GM23338 (cell line): ENCODE results near the gene IFT43. TPM values are rescaled to one million over a fixed set of nuclear protein-coding genes. Genes with fewer than 3 reads are reported as not detected.

Source experiments
- ATAC-seq: fragments of 200-7000 bp; cut with Tn5 transposase; 3 replicates; pipeline ENCODE4 v1.9.1; 2020
- DNase-seq: peaks from one replicate; pipeline ENCODE4 v3.0.0-alpha.2; 2015; ENCODE audit warnings: low spot score
- H2AFZ ChIP-seq: fragments of 200-600 bp; sonication (generic); 2 replicates; pipeline ENCODE4 v1.8.0; 2016; ENCODE audit warnings: antibody characterized with exemption, mild to moderate bottlenecking, moderate library complexity
- H3F3A ChIP-seq: fragments of 200-600 bp; sonication (generic); replicated peaks from 2 replicates; pipeline ENCODE4 v1.8.0; 2017; ENCODE audit warnings: antibody characterized with exemption, mixed run types, low read depth
- H3K27ac ChIP-seq: fragments of 200-600 bp; sonication (generic); 2 replicates; pipeline ENCODE4 v1.6.1; 2016; ENCODE audit warnings: low read depth
- H3K27me3 ChIP-seq: fragments of 200-600 bp; sonication (generic); 2 replicates; pipeline ENCODE4 v1.8.0; 2016; ENCODE audit warnings: mild to moderate bottlenecking, mixed run types, moderate library complexity; ENCODE audit not compliant: insufficient read depth
- H3K36me3 ChIP-seq: fragments of 200-600 bp; sonication (generic); 2 replicates; pipeline ENCODE4 v1.8.0; 2016; ENCODE audit warnings: mild to moderate bottlenecking; ENCODE audit not compliant: insufficient read depth
- H3K4me1 ChIP-seq: fragments of 200-600 bp; sonication (generic); 2 replicates; pipeline ENCODE4 v1.8.0; 2016; ENCODE audit warnings: mild to moderate bottlenecking, moderate library complexity; ENCODE audit not compliant: insufficient read depth
- H3K4me2 ChIP-seq: fragments of 200-600 bp; sonication (generic); 2 replicates; pipeline ENCODE4 v1.7.1; 2017; ENCODE audit warnings: mixed run types
- H3K4me3 ChIP-seq: fragments of 200-600 bp; sonication (generic); 2 replicates; pipeline ENCODE4 v1.6.1; 2016; ENCODE audit warnings: mixed run types
- H3K79me2 ChIP-seq: fragments of 200-600 bp; sonication (generic); replicated peaks from 2 replicates; pipeline ENCODE4 v1.8.0; 2017; ENCODE audit warnings: mild to moderate bottlenecking; ENCODE audit not compliant: insufficient read depth
- H3K9me2 ChIP-seq: fragments of 200-600 bp; sonication (generic); 2 replicates; pipeline ENCODE4 v1.8.0; 2017; ENCODE audit not compliant: insufficient read depth
- H4K20me1 ChIP-seq: fragments of 200-600 bp; sonication (generic); replicated peaks from 2 replicates; pipeline ENCODE4 v1.8.0; 2017; ENCODE audit warnings: mild to moderate bottlenecking; ENCODE audit not compliant: insufficient read depth
- H3K27ac Mint-ChIP-seq: 2 replicates; pipeline ENCODE4 v1.8.0; 2020; ENCODE audit warnings: inconsistent platforms, mild to moderate bottlenecking, moderate library complexity, mixed read lengths
- H3K27me3 Mint-ChIP-seq: 3 replicates; pipeline ENCODE4 v1.8.0; 2022; ENCODE audit warnings: low read depth, mild to moderate bottlenecking, moderate library complexity, mixed read lengths, inconsistent platforms; ENCODE audit not compliant: insufficient read depth, poor library complexity
- H3K36me3 Mint-ChIP-seq: 3 replicates; pipeline ENCODE4 v1.8.0; 2021; ENCODE audit warnings: low read depth, mild to moderate bottlenecking, inconsistent platforms, moderate library complexity, mixed read lengths
- H3K4me1 Mint-ChIP-seq: 3 replicates; pipeline ENCODE4 v1.8.0; 2020; ENCODE audit warnings: mild to moderate bottlenecking, inconsistent platforms, mixed read lengths
- H3K4me3 Mint-ChIP-seq: 3 replicates; pipeline ENCODE4 v1.8.0; 2021; ENCODE audit warnings: moderate library complexity, mild to moderate bottlenecking, inconsistent platforms, mixed read lengths
- H3K9me3 Mint-ChIP-seq: 3 replicates; pipeline ENCODE4 v1.8.0; 2020; ENCODE audit warnings: moderate library complexity, mild to moderate bottlenecking, inconsistent platforms, mixed read lengths
- CTCF ChIP-seq, 2 experiments: fragments of 200-600 bp in 1 of 2; sonication (generic) in 1 of 2; conservative IDR thresholded peaks; 2 replicates each; pipeline versions ENCODE4 v1.5.1 to v1.6.1; 2016 to 2017; ENCODE audit warnings: antibody characterized with exemption in 2 of 2, low read depth in 2 of 2, mild to moderate bottlenecking in 2 of 2, moderate library complexity in 1 of 2
- JUNB ChIP-seq: IDR thresholded peaks from one replicate; pipeline ENCODE4 v1.6.1; 2016; ENCODE audit warnings: antibody characterized with exemption; ENCODE audit not compliant: unreplicated experiment
- POLR2AphosphoS5 ChIP-seq: IDR thresholded peaks from 2 replicates; pipeline ENCODE4 v1.6.1; 2016; ENCODE audit warnings: antibody characterized with exemption, low read depth
- polyA plus RNA-seq: library from polyadenylated mRNA; unstranded; fragments of >200 nt; fragmentation: Nextera tagmentation; extraction: Ambion mirVana; gene quantifications from 2 replicates; pipeline ENCODE4 v1.2.1, GENCODE V29; 2016
- total RNA-seq: library from RNA; depleted of rRNA; stranded (reverse); fragments of >200 nt; shearing (Covaris generic); gene quantifications from 2 replicates; pipeline ENCODE4 v1.2.3, GENCODE V29; 2014
- TF ChIP-seq, protein P1 (sequence below): IDR thresholded peaks from one replicate; pipeline ENCODE4 v1.6.1; 2018; ENCODE audit warnings: antibody characterized with exemption; ENCODE audit not compliant: unreplicated experiment
- TF ChIP-seq, protein P2 (sequence below): IDR thresholded peaks from 2 replicates; pipeline ENCODE4 v1.6.1; 2016; ENCODE audit warnings: antibody characterized with exemption
- TF ChIP-seq, protein P3 (sequence below): fragments of 250-450 bp; sonication (Bioruptor Pico); IDR thresholded peaks from 2 replicates; pipeline ENCODE4 v1.5.0; 2020; ENCODE audit warnings: mild to moderate bottlenecking, moderate library complexity

IFT43 gene
- total and polyA plus RNA-seq, 2 experiments from 2014 or later = 21.5 to 43.1 TPM

DNA sequence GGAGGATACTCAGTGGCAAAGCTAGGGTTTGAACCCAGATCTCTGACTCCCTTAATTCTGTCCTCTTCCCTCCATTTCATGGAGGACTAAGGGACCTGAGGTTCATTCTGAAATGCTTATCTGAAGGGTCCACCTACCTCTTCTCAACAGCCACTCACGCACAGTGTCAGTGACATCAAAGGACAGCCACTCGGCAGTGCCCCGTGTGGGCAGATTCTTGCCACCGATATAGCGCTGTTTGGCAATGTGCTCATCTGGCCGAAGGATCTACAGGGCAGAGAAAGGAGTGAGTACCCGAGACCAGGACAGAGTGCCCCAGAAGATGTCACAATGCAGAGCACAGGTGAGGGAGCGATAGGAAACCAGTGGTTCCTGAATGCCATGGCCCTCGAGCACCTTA lies 14.6 kb upstream of the IFT43 start:
- no peak overlapping the region for H3K4me3 ChIP-seq
- Mint-ChIP-seq H3K4me3 (no peak overlapping the region), H3K36me3 (no peaks in the 10 kb centered on the region), H3K9me3 (no peaks in the 10 kb centered on the region), H3K4me1 (peaks cover 17% of the 10 kb centered on the region), H3K27ac (no peak overlapping the region), H3K27me3 (peaks cover 3% of the 10 kb centered on the region)
- no peak overlapping the region for H3K27ac ChIP-seq
- H3K9me2 ChIP-seq = no peaks in the 10 kb centered on the region
- H4K20me1 ChIP-seq = no peaks in the 10 kb centered on the region
- DNase-seq (peak; percentile 24), ATAC-seq (peak; percentile 78)
- H3F3A ChIP-seq = no peaks in the 10 kb centered on the region
- H2AFZ ChIP-seq = no peak overlapping the region
- no peaks in the 10 kb centered on the region for H3K27me3 ChIP-seq
- TF ChIP-seq, protein P1, sequence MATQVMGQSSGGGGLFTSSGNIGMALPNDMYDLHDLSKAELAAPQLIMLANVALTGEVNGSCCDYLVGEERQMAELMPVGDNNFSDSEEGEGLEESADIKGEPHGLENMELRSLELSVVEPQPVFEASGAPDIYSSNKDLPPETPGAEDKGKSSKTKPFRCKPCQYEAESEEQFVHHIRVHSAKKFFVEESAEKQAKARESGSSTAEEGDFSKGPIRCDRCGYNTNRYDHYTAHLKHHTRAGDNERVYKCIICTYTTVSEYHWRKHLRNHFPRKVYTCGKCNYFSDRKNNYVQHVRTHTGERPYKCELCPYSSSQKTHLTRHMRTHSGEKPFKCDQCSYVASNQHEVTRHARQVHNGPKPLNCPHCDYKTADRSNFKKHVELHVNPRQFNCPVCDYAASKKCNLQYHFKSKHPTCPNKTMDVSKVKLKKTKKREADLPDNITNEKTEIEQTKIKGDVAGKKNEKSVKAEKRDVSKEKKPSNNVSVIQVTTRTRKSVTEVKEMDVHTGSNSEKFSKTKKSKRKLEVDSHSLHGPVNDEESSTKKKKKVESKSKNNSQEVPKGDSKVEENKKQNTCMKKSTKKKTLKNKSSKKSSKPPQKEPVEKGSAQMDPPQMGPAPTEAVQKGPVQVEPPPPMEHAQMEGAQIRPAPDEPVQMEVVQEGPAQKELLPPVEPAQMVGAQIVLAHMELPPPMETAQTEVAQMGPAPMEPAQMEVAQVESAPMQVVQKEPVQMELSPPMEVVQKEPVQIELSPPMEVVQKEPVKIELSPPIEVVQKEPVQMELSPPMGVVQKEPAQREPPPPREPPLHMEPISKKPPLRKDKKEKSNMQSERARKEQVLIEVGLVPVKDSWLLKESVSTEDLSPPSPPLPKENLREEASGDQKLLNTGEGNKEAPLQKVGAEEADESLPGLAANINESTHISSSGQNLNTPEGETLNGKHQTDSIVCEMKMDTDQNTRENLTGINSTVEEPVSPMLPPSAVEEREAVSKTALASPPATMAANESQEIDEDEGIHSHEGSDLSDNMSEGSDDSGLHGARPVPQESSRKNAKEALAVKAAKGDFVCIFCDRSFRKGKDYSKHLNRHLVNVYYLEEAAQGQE = no peak
- TF ChIP-seq POLR2AphosphoS5 (no peak), JUNB (no peak), CTCF (conservative IDR thresholded peaks at IDR 0.05; ENCODE audit: low read depth in 2 of 2) (peak in 1 of 2 experiments; percentile 26; a peak in 2 of 4 replicates)
- TF ChIP-seq, protein P2, sequence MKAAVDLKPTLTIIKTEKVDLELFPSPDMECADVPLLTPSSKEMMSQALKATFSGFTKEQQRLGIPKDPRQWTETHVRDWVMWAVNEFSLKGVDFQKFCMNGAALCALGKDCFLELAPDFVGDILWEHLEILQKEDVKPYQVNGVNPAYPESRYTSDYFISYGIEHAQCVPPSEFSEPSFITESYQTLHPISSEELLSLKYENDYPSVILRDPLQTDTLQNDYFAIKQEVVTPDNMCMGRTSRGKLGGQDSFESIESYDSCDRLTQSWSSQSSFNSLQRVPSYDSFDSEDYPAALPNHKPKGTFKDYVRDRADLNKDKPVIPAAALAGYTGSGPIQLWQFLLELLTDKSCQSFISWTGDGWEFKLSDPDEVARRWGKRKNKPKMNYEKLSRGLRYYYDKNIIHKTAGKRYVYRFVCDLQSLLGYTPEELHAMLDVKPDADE = no peak
- TF ChIP-seq, protein P3, sequence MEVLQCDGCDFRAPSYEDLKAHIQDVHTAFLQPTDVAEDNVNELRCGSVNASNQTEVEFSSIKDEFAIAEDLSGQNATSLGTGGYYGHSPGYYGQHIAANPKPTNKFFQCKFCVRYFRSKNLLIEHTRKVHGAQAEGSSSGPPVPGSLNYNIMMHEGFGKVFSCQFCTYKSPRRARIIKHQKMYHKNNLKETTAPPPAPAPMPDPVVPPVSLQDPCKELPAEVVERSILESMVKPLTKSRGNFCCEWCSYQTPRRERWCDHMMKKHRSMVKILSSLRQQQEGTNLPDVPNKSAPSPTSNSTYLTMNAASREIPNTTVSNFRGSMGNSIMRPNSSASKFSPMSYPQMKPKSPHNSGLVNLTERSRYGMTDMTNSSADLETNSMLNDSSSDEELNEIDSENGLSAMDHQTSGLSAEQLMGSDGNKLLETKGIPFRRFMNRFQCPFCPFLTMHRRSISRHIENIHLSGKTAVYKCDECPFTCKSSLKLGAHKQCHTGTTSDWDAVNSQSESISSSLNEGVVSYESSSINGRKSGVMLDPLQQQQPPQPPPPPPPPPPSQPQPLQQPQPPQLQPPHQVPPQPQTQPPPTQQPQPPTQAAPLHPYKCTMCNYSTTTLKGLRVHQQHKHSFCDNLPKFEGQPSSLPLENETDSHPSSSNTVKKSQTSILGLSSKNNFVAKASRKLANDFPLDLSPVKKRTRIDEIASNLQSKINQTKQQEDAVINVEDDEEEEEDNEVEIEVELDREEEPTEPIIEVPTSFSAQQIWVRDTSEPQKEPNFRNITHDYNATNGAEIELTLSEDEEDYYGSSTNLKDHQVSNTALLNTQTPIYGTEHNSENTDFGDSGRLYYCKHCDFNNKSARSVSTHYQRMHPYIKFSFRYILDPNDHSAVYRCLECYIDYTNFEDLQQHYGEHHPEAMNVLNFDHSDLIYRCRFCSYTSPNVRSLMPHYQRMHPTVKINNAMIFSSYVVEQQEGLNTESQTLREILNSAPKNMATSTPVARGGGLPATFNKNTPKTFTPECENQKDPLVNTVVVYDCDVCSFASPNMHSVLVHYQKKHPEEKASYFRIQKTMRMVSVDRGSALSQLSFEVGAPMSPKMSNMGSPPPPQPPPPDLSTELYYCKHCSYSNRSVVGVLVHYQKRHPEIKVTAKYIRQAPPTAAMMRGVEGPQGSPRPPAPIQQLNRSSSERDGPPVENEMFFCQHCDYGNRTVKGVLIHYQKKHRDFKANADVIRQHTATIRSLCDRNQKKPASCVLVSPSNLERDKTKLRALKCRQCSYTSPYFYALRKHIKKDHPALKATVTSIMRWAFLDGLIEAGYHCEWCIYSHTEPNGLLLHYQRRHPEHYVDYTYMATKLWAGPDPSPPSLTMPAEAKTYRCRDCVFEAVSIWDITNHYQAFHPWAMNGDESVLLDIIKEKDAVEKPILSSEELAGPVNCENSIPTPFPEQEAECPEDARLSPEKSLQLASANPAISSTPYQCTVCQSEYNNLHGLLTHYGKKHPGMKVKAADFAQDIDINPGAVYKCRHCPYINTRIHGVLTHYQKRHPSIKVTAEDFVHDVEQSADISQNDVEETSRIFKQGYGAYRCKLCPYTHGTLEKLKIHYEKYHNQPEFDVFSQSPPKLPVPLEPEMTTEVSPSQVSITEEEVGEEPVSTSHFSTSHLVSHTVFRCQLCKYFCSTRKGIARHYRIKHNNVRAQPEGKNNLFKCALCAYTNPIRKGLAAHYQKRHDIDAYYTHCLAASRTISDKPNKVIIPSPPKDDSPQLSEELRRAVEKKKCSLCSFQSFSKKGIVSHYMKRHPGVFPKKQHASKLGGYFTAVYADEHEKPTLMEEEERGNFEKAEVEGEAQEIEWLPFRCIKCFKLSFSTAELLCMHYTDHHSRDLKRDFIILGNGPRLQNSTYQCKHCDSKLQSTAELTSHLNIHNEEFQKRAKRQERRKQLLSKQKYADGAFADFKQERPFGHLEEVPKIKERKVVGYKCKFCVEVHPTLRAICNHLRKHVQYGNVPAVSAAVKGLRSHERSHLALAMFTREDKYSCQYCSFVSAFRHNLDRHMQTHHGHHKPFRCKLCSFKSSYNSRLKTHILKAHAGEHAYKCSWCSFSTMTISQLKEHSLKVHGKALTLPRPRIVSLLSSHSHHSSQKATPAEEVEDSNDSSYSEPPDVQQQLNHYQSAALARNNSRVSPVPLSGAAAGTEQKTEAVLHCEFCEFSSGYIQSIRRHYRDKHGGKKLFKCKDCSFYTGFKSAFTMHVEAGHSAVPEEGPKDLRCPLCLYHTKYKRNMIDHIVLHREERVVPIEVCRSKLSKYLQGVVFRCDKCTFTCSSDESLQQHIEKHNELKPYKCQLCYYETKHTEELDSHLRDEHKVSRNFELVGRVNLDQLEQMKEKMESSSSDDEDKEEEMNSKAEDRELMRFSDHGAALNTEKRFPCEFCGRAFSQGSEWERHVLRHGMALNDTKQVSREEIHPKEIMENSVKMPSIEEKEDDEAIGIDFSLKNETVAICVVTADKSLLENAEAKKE = no peak
- H3K36me3 ChIP-seq = no peaks in the 10 kb centered on the region
- H3K4me1 ChIP-seq = peaks cover 11% of the 10 kb centered on the region
- H3K79me2 ChIP-seq = no peaks in the 10 kb centered on the region
- H3K4me2 ChIP-seq = no peak overlapping the region
